HG03159 (cell line): ENCODE measurements around the gene ZDHHC11B.
"Not testable (repeated sequence)": the region's sequence is repeated elsewhere in the genome, so short reads cannot be mapped to it uniquely, and the experiment has no call there.

Experiments
- ATAC-seq: cut with Tn5 transposase; IDR thresholded peaks from one replicate; pipeline ENCODE4 v1.9.1; 2021; ENCODE audit warnings: mild to moderate bottlenecking, moderate library complexity; ENCODE audit not compliant: unreplicated experiment

Gene ZDHHC11B

GRCh38 chr5:784428-785177, at the start of gene ZDHHC11B:
Gene ZDHHC11B (minus strand): TSS chr5:784729. CDS start chr5:766919, 17,810 bp downstream.
- ATAC-seq = peak; percentile 63

GRCh38 chr5:834013-834412, 49.5 kb upstream of the ZDHHC11B start:
- ATAC-seq = not testable (repeated sequence)

- ATAC-seq = not testable (repeated sequence)
These were observed 43.7 kb upstream of the ZDHHC11B start for GRCh38 chr5:828194-828593.

GRCh38 chr5:825544-825943, 41.0 kb upstream of the ZDHHC11B start:
- ATAC-seq = not testable (repeated sequence)

GRCh38 chr5:821504-821903, 37.0 kb upstream of the ZDHHC11B start:
- no peak for ATAC-seq

DNA sequence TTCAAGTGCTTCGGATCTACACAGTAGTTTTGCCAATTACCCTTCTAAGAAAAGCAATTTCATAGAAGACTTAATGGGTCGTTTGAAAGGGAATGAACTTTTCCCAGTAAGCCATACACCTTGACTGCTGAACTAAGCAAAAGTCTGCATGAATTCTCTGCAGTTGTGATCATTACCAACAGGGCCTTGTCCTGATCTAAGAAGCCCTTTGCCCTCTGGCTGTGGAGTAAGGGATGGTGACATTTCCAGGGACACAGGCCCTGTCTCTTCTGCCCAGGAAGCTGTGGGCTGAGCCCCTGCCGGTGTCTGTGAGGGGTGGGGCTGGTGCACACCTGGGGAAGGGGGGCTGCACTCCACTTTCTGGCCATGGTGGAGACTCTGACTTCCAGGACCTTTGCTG, 35.7 kb upstream of the ZDHHC11B start:
- ATAC-seq = no peak

- no peak for ATAC-seq
These were observed 34.5 kb upstream of the ZDHHC11B start for GRCh38 chr5:819078-819477.

- ATAC-seq = no peak
These were observed 31.6 kb upstream of the ZDHHC11B start for GRCh38 chr5:816176-816575.

- ATAC-seq = no peak
These were observed 30.9 kb upstream of the ZDHHC11B start for GRCh38 chr5:815449-815848.

GRCh38 chr5:813575-813974, 29.0 kb upstream of the ZDHHC11B start:
- ATAC-seq = not testable (repeated sequence)

GRCh38 chr5:811384-811783, 26.9 kb upstream of the ZDHHC11B start:
- not testable (repeated sequence) for ATAC-seq

GRCh38 chr5:807719-808514, 23.4 kb upstream of the ZDHHC11B start:
- not testable (repeated sequence) for ATAC-seq

DNA sequence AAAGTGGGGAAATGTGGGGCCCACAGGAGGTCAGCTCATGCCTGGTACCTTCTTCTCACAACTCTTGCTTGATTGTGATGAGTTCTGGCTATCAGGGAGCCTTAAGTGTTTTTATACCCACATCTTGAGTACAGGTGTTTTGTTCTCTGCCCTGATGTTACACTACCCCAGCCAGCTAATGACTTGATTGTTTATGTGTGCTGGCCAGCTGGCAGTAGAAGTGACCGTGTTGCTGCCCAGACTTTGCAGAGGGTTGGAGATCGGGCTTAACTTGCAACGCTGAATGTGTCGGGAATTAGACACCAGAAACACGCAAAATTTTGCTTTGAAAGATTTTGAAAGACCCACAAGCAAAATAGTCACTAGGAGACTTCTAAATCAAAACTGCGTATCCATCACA, 16.9 kb upstream of the ZDHHC11B start:
- ATAC-seq = no peak

GRCh38 chr5:801055-801454, 16.5 kb upstream of the ZDHHC11B start:
- not testable (repeated sequence) for ATAC-seq

DNA sequence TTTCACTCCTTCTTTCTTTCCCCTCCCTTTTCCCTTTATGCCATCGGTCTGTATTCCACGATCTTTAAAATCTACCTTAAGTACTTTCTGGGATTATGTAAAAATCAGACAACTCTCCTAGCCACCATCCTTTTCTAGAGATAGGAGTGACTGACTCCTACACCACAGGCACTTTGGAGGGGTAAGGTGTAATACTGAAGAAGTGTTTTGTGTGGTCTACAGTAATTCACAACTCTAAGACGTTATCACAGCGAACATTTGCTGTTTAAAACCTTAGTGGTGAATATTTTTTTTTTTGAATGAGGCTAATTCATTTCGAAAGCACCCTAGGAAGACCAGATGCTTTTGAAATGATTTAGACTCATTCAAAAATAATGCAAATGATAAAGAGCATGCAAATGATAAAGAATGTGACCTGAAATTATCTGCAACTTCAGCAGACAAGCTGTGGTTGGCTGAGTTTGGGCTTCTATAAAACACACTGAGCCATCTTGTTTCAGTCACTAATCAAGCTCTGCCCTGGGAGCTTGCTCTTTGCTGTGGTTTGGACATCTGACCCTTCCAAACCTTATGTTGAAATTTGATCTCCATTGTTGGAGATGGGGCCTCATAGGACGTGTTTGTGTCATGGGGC, 14.1 kb upstream of the ZDHHC11B start:
- ATAC-seq = not testable (repeated sequence)

DNA sequence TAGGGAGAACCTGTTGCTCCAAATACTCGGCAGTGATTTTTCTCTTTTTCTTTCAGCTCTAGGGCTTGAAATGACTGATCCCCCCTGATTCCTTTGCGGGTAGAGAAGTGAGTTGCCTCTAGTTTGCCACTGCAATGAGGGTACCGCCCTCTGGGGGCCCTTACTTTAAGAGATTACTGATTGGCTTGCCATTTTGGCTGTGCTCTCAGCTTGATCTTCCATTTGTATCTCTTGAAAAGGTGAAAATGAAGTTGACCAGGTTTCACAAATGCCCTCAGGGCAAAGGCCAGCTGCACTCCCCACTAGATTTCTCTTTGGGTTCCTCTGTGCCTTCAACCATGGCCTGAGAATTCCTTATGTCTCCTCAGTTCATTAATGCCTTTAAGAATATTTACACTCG, 13.5 kb upstream of the ZDHHC11B start:
- not testable (repeated sequence) for ATAC-seq

DNA sequence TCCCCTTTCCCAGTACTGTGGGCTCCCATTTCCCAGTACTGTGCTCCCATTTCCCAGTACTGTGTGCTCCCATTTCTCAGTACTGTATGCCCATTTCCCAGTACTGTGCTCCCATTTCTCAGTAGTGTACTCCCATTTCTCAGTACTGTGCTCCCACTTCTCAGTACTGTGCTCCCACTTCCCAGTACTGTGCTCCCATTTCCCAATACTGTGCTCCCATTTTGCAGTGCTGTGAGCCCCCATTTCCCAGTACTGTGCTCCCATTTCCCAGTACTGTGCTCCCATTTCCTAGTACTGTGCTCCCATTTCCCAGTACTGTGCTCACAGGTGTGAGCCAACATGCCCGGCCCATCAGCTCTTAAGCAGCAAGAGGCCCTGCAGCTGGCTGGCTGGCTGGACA, 11.3 kb upstream of the ZDHHC11B start:
- ATAC-seq = not testable (repeated sequence)

GRCh38 chr5:794948-795347, 10.4 kb upstream of the ZDHHC11B start:
- not testable (repeated sequence) for ATAC-seq

- ATAC-seq = not testable (repeated sequence)
These were observed 4.2 kb upstream of the ZDHHC11B start for GRCh38 chr5:788703-789102.

- not testable (repeated sequence) for ATAC-seq
These were observed 3.3 kb upstream of the ZDHHC11B start for GRCh38 chr5:787857-788233.

GRCh38 chr5:787224-787856, 2.8 kb upstream of the ZDHHC11B start:
- not testable (repeated sequence) for ATAC-seq
